Type B pancreatic cell (in vitro differentiated cells): ENCODE measurements around the gene RNF125. TPM values are rescaled to one million over a fixed set of nuclear protein-coding genes. Genes with fewer than 3 reads are reported as not detected.

Source experiments
- DNase-seq: peaks from one replicate; pipeline ENCODE4 v3.0.0; 2021; ENCODE audit warnings: mixed read lengths; ENCODE audit not compliant: unreplicated experiment; ENCODE audit errors: extremely low spot score
- H3K27ac Mint-ChIP-seq: 2 replicates; pipeline ENCODE4 v1.8.0; 2021; ENCODE audit warnings: mild to moderate bottlenecking, mixed read lengths
- H3K27me3 Mint-ChIP-seq: 2 replicates; pipeline ENCODE4 v1.8.0; 2021; ENCODE audit warnings: mixed read lengths
- H3K36me3 Mint-ChIP-seq: 2 replicates; pipeline ENCODE4 v1.8.0; 2021; ENCODE audit warnings: mixed read lengths
- H3K4me1 Mint-ChIP-seq: one replicate; pipeline ENCODE4 v1.8.0; 2021; ENCODE audit warnings: mixed read lengths; ENCODE audit not compliant: unreplicated experiment
- H3K4me3 Mint-ChIP-seq: 2 replicates; pipeline ENCODE4 v1.8.0; 2021; ENCODE audit warnings: mild to moderate bottlenecking, mixed read lengths
- H3K9me3 Mint-ChIP-seq: 2 replicates; pipeline ENCODE4 v1.8.0; 2021; ENCODE audit warnings: mixed read lengths
- total RNA-seq: library from RNA; stranded (reverse); gene quantifications from 2 replicates; pipeline ENCODE4 v1.2.1, GENCODE V29; 2021; ENCODE audit warnings: low replicate concordance
- TF ChIP-seq, protein P1 (sequence below): fragments of 200-600 bp; sonication (generic); conservative IDR thresholded peaks from 2 replicates; pipeline ENCODE4 v1.5.0; 2021; ENCODE audit warnings: antibody characterized with exemption, mild to moderate bottlenecking

RNF125 gene
- total RNA-seq, 1 donor from 2014 or later = 0.94 TPM

DNA sequence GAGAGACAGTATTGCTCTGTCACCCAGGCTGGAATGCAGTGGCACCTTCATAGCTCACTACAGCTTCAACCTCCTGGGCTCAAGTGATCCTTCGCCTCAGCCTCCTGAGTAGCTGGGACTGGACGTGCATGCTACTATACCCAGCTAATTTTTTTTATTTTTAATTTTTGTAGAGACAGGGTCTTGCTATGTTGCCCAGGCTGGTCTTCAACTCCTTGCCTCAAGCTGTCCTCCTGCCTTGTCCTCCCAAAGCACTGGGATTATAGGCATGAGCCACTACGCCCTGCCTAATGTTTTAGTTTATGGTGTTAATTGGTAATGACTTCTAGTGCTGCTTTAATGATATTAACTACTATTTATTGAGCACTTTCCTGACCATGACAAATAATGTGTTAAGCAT is 91.4 kb downstream of the RNF125 start:
- peaks cover 5% of the 10 kb centered on the region for H3K4me1 Mint-ChIP-seq
- TF ChIP-seq, protein P1, sequence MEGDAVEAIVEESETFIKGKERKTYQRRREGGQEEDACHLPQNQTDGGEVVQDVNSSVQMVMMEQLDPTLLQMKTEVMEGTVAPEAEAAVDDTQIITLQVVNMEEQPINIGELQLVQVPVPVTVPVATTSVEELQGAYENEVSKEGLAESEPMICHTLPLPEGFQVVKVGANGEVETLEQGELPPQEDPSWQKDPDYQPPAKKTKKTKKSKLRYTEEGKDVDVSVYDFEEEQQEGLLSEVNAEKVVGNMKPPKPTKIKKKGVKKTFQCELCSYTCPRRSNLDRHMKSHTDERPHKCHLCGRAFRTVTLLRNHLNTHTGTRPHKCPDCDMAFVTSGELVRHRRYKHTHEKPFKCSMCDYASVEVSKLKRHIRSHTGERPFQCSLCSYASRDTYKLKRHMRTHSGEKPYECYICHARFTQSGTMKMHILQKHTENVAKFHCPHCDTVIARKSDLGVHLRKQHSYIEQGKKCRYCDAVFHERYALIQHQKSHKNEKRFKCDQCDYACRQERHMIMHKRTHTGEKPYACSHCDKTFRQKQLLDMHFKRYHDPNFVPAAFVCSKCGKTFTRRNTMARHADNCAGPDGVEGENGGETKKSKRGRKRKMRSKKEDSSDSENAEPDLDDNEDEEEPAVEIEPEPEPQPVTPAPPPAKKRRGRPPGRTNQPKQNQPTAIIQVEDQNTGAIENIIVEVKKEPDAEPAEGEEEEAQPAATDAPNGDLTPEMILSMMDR = no peak
- no peaks in the 10 kb centered on the region for H3K27me3 Mint-ChIP-seq
- DNase-seq = no peak
- H3K36me3 Mint-ChIP-seq = peaks cover 33% of the 10 kb centered on the region
- H3K27ac Mint-ChIP-seq = no peak overlapping the region
- no peak overlapping the region for H3K4me3 Mint-ChIP-seq
- no peaks in the 10 kb centered on the region for H3K9me3 Mint-ChIP-seq

DNA sequence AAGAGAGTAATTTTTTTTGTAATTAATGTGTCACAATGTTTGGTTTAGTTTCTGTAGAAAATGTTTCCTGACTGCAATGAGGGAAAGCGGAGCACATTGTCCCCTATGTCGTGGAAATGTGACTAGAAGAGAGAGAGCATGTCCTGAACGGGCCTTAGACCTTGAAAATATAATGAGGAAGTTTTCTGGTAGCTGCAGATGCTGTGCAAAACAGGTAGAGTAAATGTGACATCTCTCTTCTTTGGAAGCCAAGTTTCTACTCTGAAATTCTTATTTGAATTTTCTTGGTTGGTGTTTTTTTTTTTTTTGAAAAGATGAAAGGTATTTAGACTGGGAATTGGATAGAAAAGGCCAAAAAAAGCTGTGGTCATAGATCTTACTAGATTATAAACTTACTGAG is 93.1 kb downstream of the RNF125 start:
- no peaks in the 10 kb centered on the region for H3K9me3 Mint-ChIP-seq
- peaks cover 34% of the 10 kb centered on the region for H3K36me3 Mint-ChIP-seq
- H3K27me3 Mint-ChIP-seq = no peaks in the 10 kb centered on the region
- H3K4me3 Mint-ChIP-seq = no peak overlapping the region
- no peak overlapping the region for H3K27ac Mint-ChIP-seq
- TF ChIP-seq, protein P1 = no peak
- H3K4me1 Mint-ChIP-seq = no peaks in the 10 kb centered on the region
- DNase-seq = no peak

DNA sequence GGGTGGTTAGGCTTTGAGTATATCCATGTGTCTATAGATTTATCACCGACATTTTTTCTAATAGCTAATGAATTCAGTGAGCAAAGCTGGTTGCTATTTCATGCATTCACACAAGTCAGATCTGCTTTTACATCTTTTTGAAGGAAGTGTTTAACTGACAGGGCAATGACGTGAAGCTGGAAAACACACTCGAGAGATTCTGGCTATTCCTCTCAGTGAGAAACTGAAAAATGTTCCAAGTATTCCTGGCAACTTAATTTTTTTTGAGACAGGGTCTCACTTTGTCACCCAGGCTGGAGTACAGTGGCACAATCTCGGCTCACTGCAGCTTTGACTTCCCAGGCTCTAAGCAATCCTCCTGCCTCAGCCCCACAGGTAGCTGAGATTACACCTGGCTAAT is 94.2 kb downstream of the RNF125 start:
- TF ChIP-seq, protein P1 = no peak
- H3K27me3 Mint-ChIP-seq = no peaks in the 10 kb centered on the region
- no peak overlapping the region for H3K4me3 Mint-ChIP-seq
- H3K36me3 Mint-ChIP-seq = peaks cover 40% of the 10 kb centered on the region
- H3K27ac Mint-ChIP-seq = no peak overlapping the region
- H3K4me1 Mint-ChIP-seq = no peaks in the 10 kb centered on the region
- DNase-seq = no peak
- H3K9me3 Mint-ChIP-seq = no peaks in the 10 kb centered on the region

- TF ChIP-seq, protein P1 = no peak
- Mint-ChIP-seq H3K36me3 (peaks cover 36% of the 10 kb centered on the region), H3K4me1 (no peaks in the 10 kb centered on the region), H3K4me3 (no peak overlapping the region), H3K27me3 (no peaks in the 10 kb centered on the region), H3K27ac (no peak overlapping the region), H3K9me3 (no peaks in the 10 kb centered on the region)
- DNase-seq = no peak
Measured at GRCh38 chr18:32114293-32114942, 95.8 kb downstream of the RNF125 start.

- no peak overlapping the region for H3K4me3 Mint-ChIP-seq
- no peak for DNase-seq
- no peak overlapping the region for H3K27ac Mint-ChIP-seq
- H3K36me3 Mint-ChIP-seq = peaks cover 40% of the 10 kb centered on the region
- no peaks in the 10 kb centered on the region for H3K27me3 Mint-ChIP-seq
- TF ChIP-seq, protein P1 = no peak
- no peaks in the 10 kb centered on the region for H3K4me1 Mint-ChIP-seq
- H3K9me3 Mint-ChIP-seq = no peaks in the 10 kb centered on the region
Measured at GRCh38 chr18:32122039-32122438, 103.4 kb downstream of the RNF125 start.

Other genes with a start within 250 kb of the RNF125 start
- gene TRAPPC8, start 75.7 kb upstream of the RNF125 start, total RNA-seq = 43.6 and 45.6 TPM in 2 replicates
- 21.6 and 34.9 TPM in 2 replicates for gene RNF138, start 73.0 kb downstream of the RNF125 start, total RNA-seq
- 1.7 and 2.7 TPM in 2 replicates for gene MEP1B, start 171.2 kb downstream of the RNF125 start, total RNA-seq